A673 (cell line): ENCODE measurements around the gene COL20A1. TPM values are rescaled to one million over a fixed set of nuclear protein-coding genes. Genes with fewer than 3 reads are reported as not detected.

Experiments used
- BruUV-seq: library from RNA; stranded (reverse); fragments of 400-500 nt; replicated peaks from 2 replicates; lab custom pipeline; 2021; lab: Mats Ljungman, UMichigan
- CTCF ChIA-PET: fragments of 300-600 bp; sonication (Branson Sonifier 250); formaldehyde crosslinking; loops from one replicate; lab custom pipeline; 2022; ENCODE audit warnings: antibody characterized with exemption; lab: Charles Lee
- POLR2A ChIA-PET: fragments of 300-600 bp; sonication (Branson Sonifier 250); formaldehyde crosslinking; loops from one replicate; lab custom pipeline; 2022; ENCODE audit warnings: antibody characterized with exemption; ENCODE audit not compliant: low non-redundant PET; lab: Charles Lee
- DNase-seq: peaks from one replicate; pipeline ENCODE4 v3.0.0-alpha.2; 2015; ENCODE audit warnings: low spot score
- H3K27ac ChIP-seq: fragments of 200-600 bp; sonication (generic); 2 replicates; pipeline ENCODE4 v1.5.1; 2016; ENCODE audit warnings: mixed run types, low read depth, mild to moderate bottlenecking, mixed read lengths, antibody characterized with exemption, low read length; ENCODE audit not compliant: poor library complexity, severe bottlenecking
- H3K27me3 ChIP-seq: fragments of 200-600 bp; sonication (generic); replicated peaks from 2 replicates; pipeline ENCODE4 v1.6.1; 2017; ENCODE audit warnings: mixed run types, low read depth, mild to moderate bottlenecking, mixed read lengths, antibody characterized with exemption, low read length; ENCODE audit not compliant: insufficient read depth, poor library complexity
- H3K36me3 ChIP-seq: fragments of 200-600 bp; sonication (generic); 2 replicates; pipeline ENCODE4 v1.6.1; 2016; ENCODE audit warnings: mixed run types, mild to moderate bottlenecking, mixed read lengths, antibody characterized with exemption, low read length; ENCODE audit not compliant: insufficient read depth, poor library complexity, severe bottlenecking
- H3K4me1 ChIP-seq: fragments of 200-600 bp; sonication (generic); 2 replicates; pipeline ENCODE4 v1.6.1; 2017; ENCODE audit warnings: mixed run types, mild to moderate bottlenecking, mixed read lengths, antibody characterized with exemption, low read length; ENCODE audit not compliant: insufficient read depth, poor library complexity, severe bottlenecking
- H3K4me3 ChIP-seq: fragments of 200-600 bp; sonication (generic); 2 replicates; pipeline ENCODE4 v1.5.1; 2016; ENCODE audit warnings: low read depth, mixed run types, mild to moderate bottlenecking, mixed read lengths, low read length; ENCODE audit not compliant: poor library complexity, severe bottlenecking
- H3K9me3 ChIP-seq: fragments of 200-600 bp; sonication (generic); 2 replicates; pipeline ENCODE4 v1.6.1; 2016; ENCODE audit warnings: mixed run types, low read depth, mild to moderate bottlenecking, mixed read lengths, antibody characterized with exemption, low read length; ENCODE audit not compliant: poor library complexity, severe bottlenecking
- CTCF ChIP-seq: fragments of 300-800, 200-600 bp; sonication (generic); conservative IDR thresholded peaks from 2 replicates; pipeline ENCODE4 v1.5.1; 2017; ENCODE audit warnings: low read depth, mild to moderate bottlenecking, antibody characterized with exemption, low read length, moderate library complexity, mixed read lengths
- EZH2 ChIP-seq: fragments of 200-600 bp; sonication (generic); IDR thresholded peaks from 2 replicates; pipeline ENCODE4 v1.6.1; 2017; ENCODE audit warnings: borderline replicate concordance, low read depth, mild to moderate bottlenecking, mixed read lengths, antibody characterized with exemption, low read length; ENCODE audit not compliant: poor library complexity, severe bottlenecking
- intact Hi-C: fragments of 100-400 bp; cut with micrococcal nuclease; formaldehyde crosslinking; loops from one replicate; pipeline ENCODE4 v1.10.0; 2022; ENCODE audit not compliant: unreplicated experiment
- total RNA-seq: library from RNA; stranded (reverse); gene quantifications from 2 replicates; pipeline ENCODE4 v1.2.3, GENCODE V29; 2021

COL20A1 gene
- total RNA-seq, 1 experiment from 2014 or later, result not detected

DNA sequence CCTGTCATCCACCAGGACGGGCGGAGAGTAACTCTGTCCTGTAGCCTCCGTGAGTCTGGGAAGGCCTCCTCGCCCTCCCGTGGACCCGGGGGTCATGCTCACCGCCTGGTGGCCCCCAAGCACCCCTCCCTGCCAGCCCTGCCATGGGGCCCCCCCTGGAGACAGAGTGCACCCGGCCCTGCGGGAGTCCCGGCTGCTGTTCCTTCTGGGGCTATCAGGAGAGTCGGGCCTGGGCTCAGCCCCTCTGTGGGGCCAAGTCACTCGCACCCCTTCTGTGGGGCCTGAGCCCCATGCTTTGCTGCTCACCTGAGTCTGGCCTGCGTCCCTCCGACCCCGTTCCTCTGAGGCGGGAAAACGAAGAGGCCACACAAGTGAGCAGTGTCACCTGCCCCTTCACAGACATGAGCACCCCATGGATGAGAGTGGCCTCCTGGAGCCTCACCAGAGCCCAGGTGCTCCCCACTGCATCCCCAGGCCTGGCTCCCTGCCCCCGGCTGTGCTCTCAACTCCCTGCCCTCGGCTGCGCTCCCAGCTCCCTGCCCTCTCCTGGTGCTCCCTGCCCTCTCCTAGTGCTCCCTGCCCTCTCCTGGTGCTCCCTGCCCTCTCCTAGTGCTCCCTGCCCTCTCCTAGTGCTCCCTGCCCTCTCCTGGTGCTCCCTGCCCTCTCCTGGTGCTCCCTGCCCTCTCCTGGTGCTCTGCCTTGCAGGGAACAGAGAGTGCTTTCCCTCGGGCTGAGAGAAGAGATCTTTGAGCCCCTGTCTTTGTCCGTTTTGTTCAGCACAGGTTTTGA, 72.8 kb downstream of the COL20A1 start:
- no peak overlapping the region for H3K27ac ChIP-seq
- intact Hi-C loops, result no loop called here
- TF ChIP-seq CTCF, result no peak
- no peak for TF ChIP-seq EZH2
- peaks cover 3% of the 10 kb centered on the region for H3K27me3 ChIP-seq
- POLR2A ChIA-PET, result no interaction called here
- no peaks in the 10 kb centered on the region for H3K4me1 ChIP-seq
- no peaks in the 10 kb centered on the region for H3K36me3 ChIP-seq
- H3K4me3 ChIP-seq, result no peak overlapping the region
- BruUV-seq, result no TSS peak
- CTCF ChIA-PET, result no interaction called here
- H3K9me3 ChIP-seq, result no peaks in the 10 kb centered on the region
- no peak for DNase-seq

DNA sequence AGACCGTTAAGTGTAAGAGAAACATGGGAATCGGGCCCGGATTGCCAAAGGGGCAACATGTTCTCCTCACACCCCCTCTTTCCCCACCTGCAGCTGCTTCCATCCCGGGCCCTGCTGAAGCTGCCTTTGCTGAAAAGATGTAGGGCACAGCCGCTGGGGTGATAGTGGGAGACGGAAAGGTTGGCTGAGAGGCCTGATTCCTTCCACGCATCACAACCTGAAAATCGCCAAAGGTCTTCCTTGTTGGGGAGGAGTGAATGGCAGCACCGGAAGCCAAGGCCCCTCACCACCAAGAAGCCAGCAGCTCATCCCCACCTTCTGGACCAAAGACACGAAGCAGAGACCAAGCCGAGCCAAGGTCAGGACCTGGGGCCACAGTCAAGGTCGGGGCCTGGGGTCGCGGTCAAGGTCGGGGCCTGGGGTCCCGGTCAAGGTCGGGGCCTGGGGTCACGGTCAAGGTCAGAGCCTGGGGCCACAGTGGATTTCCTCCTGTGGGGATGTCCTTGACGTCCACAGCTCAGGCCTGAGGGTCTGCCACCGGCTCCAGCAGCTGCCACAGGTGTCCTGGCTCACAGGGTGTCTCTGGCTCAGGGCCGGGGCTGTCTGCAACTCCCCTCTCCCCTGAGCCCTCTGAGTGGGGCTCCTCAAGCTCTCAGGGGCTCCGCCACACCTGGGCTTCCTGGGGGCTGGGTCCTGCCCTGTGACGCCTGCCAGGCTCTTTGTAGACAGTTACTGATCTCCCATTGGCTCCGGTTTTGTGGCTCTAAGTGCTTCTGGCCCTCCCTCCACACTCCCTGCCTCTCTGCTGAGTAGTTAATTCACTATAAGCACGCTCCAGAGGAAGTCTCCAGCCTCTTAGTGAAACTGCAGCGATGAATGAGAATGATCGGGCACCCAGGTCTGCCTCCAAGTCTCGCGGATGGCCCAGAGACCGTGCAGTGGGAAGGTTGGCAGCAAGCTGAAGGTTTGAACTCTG, 73.7 kb downstream of the COL20A1 start:
- BruUV-seq, result no TSS peak
- Histone ChIP-seq H3K27me3 (peaks cover 9% of the 10 kb centered on the region), H3K27ac (no peak overlapping the region), H3K4me3 (no peak overlapping the region), H3K36me3 (no peaks in the 10 kb centered on the region), H3K9me3 (no peaks in the 10 kb centered on the region), H3K4me1 (no peaks in the 10 kb centered on the region)
- TF ChIP-seq EZH2 (no peak), CTCF (no peak)
- ChIA-PET CTCF (no interaction called here), POLR2A (no interaction called here)
- intact Hi-C loops, result no loop called here
- peak; percentile 32 for DNase-seq

DNA sequence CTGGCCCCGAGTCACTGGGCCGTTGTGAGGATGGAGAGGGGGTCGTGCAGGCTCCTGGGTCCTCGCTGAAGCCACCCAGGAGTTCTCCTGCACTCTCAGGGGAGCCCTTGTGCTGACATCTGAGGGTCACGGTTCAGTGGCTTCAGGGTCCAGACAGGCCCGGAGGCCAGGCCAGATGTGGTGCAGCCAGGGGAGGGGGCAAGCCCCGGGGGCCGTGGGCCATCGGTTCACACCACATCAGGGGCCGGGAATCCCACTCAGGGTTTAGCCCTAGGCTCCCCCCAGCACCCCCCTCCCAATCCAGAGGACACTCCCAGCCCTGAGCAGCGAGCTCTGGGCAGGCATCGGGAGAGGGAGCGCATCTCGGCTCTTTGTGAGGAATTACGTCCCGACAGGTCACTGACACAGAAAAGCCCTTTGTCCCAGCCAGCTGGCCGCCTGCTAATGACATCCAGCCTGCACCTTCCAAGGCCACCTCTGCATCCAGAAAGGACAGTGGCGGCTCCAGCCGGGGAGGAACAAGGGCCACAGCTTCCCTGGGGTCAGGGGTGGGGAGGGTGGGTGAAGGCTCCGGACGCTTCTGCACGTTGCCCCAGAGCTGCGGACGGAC, 74.6 kb downstream of the COL20A1 start:
- BruUV-seq, result no TSS peak
- Histone ChIP-seq H3K27me3 (peaks cover 14% of the 10 kb centered on the region), H3K4me1 (no peaks in the 10 kb centered on the region), H3K27ac (no peak overlapping the region), H3K9me3 (no peaks in the 10 kb centered on the region), H3K4me3 (no peak overlapping the region), H3K36me3 (no peaks in the 10 kb centered on the region)
- intact Hi-C loops, result no loop called here
- ChIA-PET POLR2A (no interaction called here), CTCF (no interaction called here)
- DNase-seq, result no peak
- no peak for TF ChIP-seq EZH2
